ENCODE measurements around the gene MCF2L2. TPM values are rescaled to one million over a fixed set of nuclear protein-coding genes. Genes with fewer than 3 reads are reported as not detected.

The MCF2L2 gene
- total and polyA plus RNA-seq, 2 experiments from 2014 or later: 6.7 to 14.6 TPM

DNA sequence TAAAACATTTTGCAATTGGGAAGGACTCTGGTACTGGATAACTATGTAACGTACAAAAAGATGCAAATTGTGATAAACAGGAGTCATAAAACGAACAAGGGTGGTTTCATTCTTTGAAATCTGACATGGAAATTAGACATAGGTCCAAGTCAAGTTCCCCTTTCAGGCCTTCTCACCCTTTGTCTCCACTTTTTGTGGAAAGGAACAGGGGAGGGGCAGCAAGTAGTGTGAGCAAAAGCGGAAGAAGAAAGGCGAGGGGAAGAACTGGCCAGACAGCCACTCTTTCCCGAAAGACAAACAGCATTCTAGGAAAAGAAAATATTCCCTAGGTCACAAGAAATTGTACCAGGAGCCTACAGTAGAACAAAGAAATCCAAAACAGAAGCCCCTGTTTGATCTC lies 52.6 kb downstream of the MCF2L2 start (continued):
- TF ChIP-seq, protein P1, sequence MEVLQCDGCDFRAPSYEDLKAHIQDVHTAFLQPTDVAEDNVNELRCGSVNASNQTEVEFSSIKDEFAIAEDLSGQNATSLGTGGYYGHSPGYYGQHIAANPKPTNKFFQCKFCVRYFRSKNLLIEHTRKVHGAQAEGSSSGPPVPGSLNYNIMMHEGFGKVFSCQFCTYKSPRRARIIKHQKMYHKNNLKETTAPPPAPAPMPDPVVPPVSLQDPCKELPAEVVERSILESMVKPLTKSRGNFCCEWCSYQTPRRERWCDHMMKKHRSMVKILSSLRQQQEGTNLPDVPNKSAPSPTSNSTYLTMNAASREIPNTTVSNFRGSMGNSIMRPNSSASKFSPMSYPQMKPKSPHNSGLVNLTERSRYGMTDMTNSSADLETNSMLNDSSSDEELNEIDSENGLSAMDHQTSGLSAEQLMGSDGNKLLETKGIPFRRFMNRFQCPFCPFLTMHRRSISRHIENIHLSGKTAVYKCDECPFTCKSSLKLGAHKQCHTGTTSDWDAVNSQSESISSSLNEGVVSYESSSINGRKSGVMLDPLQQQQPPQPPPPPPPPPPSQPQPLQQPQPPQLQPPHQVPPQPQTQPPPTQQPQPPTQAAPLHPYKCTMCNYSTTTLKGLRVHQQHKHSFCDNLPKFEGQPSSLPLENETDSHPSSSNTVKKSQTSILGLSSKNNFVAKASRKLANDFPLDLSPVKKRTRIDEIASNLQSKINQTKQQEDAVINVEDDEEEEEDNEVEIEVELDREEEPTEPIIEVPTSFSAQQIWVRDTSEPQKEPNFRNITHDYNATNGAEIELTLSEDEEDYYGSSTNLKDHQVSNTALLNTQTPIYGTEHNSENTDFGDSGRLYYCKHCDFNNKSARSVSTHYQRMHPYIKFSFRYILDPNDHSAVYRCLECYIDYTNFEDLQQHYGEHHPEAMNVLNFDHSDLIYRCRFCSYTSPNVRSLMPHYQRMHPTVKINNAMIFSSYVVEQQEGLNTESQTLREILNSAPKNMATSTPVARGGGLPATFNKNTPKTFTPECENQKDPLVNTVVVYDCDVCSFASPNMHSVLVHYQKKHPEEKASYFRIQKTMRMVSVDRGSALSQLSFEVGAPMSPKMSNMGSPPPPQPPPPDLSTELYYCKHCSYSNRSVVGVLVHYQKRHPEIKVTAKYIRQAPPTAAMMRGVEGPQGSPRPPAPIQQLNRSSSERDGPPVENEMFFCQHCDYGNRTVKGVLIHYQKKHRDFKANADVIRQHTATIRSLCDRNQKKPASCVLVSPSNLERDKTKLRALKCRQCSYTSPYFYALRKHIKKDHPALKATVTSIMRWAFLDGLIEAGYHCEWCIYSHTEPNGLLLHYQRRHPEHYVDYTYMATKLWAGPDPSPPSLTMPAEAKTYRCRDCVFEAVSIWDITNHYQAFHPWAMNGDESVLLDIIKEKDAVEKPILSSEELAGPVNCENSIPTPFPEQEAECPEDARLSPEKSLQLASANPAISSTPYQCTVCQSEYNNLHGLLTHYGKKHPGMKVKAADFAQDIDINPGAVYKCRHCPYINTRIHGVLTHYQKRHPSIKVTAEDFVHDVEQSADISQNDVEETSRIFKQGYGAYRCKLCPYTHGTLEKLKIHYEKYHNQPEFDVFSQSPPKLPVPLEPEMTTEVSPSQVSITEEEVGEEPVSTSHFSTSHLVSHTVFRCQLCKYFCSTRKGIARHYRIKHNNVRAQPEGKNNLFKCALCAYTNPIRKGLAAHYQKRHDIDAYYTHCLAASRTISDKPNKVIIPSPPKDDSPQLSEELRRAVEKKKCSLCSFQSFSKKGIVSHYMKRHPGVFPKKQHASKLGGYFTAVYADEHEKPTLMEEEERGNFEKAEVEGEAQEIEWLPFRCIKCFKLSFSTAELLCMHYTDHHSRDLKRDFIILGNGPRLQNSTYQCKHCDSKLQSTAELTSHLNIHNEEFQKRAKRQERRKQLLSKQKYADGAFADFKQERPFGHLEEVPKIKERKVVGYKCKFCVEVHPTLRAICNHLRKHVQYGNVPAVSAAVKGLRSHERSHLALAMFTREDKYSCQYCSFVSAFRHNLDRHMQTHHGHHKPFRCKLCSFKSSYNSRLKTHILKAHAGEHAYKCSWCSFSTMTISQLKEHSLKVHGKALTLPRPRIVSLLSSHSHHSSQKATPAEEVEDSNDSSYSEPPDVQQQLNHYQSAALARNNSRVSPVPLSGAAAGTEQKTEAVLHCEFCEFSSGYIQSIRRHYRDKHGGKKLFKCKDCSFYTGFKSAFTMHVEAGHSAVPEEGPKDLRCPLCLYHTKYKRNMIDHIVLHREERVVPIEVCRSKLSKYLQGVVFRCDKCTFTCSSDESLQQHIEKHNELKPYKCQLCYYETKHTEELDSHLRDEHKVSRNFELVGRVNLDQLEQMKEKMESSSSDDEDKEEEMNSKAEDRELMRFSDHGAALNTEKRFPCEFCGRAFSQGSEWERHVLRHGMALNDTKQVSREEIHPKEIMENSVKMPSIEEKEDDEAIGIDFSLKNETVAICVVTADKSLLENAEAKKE (CRISPR knock-in tag; IDR thresholded peaks at IDR 0.05): no peak
- no peak for TF ChIP-seq POLR2AphosphoS5 (IDR thresholded peaks at IDR 0.05; ENCODE audit: low read depth)
- TF ChIP-seq EZH2 (IDR thresholded peaks at IDR 0.05; ENCODE audit: low read depth, unreplicated experiment): no peak
- TF ChIP-seq JUNB (IDR thresholded peaks at IDR 0.05; ENCODE audit: unreplicated experiment): no peak
- TF ChIP-seq, protein P2, sequence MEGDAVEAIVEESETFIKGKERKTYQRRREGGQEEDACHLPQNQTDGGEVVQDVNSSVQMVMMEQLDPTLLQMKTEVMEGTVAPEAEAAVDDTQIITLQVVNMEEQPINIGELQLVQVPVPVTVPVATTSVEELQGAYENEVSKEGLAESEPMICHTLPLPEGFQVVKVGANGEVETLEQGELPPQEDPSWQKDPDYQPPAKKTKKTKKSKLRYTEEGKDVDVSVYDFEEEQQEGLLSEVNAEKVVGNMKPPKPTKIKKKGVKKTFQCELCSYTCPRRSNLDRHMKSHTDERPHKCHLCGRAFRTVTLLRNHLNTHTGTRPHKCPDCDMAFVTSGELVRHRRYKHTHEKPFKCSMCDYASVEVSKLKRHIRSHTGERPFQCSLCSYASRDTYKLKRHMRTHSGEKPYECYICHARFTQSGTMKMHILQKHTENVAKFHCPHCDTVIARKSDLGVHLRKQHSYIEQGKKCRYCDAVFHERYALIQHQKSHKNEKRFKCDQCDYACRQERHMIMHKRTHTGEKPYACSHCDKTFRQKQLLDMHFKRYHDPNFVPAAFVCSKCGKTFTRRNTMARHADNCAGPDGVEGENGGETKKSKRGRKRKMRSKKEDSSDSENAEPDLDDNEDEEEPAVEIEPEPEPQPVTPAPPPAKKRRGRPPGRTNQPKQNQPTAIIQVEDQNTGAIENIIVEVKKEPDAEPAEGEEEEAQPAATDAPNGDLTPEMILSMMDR (conservative IDR thresholded peaks at IDR 0.05; ENCODE audit: low read depth in 2 of 2): no peak
- no peak for TF ChIP-seq ZNF114 (CRISPR knock-in tag; IDR thresholded peaks at IDR 0.05)
- TF ChIP-seq NANOG (IDR thresholded peaks at IDR 0.05; ENCODE audit: borderline replicate concordance): no peak
- TF ChIP-seq STAT1 (IDR thresholded peaks at IDR 0.05; ENCODE audit: unreplicated experiment): no peak
- no peak for TF ChIP-seq CREB1 (CRISPR knock-in tag; IDR thresholded peaks at IDR 0.05; ENCODE audit: low read depth)

DNA sequence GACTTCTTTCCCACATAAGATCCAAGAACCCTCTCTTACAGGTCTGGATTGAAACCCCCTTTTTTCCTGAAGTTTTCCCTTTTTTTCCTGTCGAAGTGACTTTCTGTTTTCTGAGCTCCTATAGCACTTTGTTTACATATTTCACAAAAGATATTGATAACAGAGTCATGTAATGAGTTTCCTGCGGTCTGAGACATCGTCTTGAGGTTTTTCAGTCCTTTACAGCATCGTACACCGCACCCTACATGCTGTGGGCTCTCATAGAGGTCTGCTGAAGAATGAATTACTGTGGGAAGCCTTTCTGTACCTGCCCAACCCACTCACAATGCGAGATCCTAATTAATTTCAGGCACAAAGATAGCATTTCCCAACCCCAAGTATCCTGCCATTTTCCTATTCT lies 53.1 kb downstream of the MCF2L2 start:
- Histone ChIP-seq H3K4me1 (ENCODE audit: insufficient read depth) (no peaks in the 10 kb centered on the region), H3K27me3 (ENCODE audit: insufficient read depth) (no peaks in the 10 kb centered on the region), H2AFZ (no peak overlapping the region), H3K4me2 (no peak overlapping the region), H3K4me3 (no peak overlapping the region), H3K9me2 (ENCODE audit: insufficient read depth) (no peaks in the 10 kb centered on the region), H3K79me2 (replicated peaks; ENCODE audit: insufficient read depth) (no peaks in the 10 kb centered on the region), H3F3A (replicated peaks; ENCODE audit: low read depth) (no peaks in the 10 kb centered on the region), H4K20me1 (replicated peaks; ENCODE audit: insufficient read depth) (no peaks in the 10 kb centered on the region; the same call in 1 of the 2 replicates), H3K36me3 (ENCODE audit: insufficient read depth) (no peaks in the 10 kb centered on the region), H3K27ac (ENCODE audit: low read depth) (no peak overlapping the region)
- Mint-ChIP-seq H3K27ac (no peak overlapping the region), H3K27me3 (ENCODE audit: insufficient read depth, low read depth, poor library complexity) (peaks cover 1% of the 10 kb centered on the region), H3K4me3 (no peak overlapping the region), H3K4me1 (peaks cover 9% of the 10 kb centered on the region), H3K9me3 (no peaks in the 10 kb centered on the region), H3K36me3 (ENCODE audit: low read depth) (no peaks in the 10 kb centered on the region)
- ATAC-seq: no peak
- no peak for DNase-seq (ENCODE audit: low spot score)
- no peak for TF ChIP-seq NANOG (IDR thresholded peaks at IDR 0.05; ENCODE audit: borderline replicate concordance)
- TF ChIP-seq STAT1 (IDR thresholded peaks at IDR 0.05; ENCODE audit: unreplicated experiment): no peak
- TF ChIP-seq ZNF331 (CRISPR knock-in tag; IDR thresholded peaks at IDR 0.05; ENCODE audit: low read depth): no peak
- no peak for TF ChIP-seq ZNF114 (CRISPR knock-in tag; IDR thresholded peaks at IDR 0.05)
- TF ChIP-seq, protein P3, sequence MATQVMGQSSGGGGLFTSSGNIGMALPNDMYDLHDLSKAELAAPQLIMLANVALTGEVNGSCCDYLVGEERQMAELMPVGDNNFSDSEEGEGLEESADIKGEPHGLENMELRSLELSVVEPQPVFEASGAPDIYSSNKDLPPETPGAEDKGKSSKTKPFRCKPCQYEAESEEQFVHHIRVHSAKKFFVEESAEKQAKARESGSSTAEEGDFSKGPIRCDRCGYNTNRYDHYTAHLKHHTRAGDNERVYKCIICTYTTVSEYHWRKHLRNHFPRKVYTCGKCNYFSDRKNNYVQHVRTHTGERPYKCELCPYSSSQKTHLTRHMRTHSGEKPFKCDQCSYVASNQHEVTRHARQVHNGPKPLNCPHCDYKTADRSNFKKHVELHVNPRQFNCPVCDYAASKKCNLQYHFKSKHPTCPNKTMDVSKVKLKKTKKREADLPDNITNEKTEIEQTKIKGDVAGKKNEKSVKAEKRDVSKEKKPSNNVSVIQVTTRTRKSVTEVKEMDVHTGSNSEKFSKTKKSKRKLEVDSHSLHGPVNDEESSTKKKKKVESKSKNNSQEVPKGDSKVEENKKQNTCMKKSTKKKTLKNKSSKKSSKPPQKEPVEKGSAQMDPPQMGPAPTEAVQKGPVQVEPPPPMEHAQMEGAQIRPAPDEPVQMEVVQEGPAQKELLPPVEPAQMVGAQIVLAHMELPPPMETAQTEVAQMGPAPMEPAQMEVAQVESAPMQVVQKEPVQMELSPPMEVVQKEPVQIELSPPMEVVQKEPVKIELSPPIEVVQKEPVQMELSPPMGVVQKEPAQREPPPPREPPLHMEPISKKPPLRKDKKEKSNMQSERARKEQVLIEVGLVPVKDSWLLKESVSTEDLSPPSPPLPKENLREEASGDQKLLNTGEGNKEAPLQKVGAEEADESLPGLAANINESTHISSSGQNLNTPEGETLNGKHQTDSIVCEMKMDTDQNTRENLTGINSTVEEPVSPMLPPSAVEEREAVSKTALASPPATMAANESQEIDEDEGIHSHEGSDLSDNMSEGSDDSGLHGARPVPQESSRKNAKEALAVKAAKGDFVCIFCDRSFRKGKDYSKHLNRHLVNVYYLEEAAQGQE (IDR thresholded peaks at IDR 0.05; ENCODE audit: unreplicated experiment): no peak
- no peak for TF ChIP-seq CREB1 (CRISPR knock-in tag; IDR thresholded peaks at IDR 0.05; ENCODE audit: low read depth)
- TF ChIP-seq EZH2phosphoT487 (IDR thresholded peaks at IDR 0.05; ENCODE audit: unreplicated experiment): no peak
- TF ChIP-seq JUNB (IDR thresholded peaks at IDR 0.05; ENCODE audit: unreplicated experiment): no peak
- TF ChIP-seq, protein P4, sequence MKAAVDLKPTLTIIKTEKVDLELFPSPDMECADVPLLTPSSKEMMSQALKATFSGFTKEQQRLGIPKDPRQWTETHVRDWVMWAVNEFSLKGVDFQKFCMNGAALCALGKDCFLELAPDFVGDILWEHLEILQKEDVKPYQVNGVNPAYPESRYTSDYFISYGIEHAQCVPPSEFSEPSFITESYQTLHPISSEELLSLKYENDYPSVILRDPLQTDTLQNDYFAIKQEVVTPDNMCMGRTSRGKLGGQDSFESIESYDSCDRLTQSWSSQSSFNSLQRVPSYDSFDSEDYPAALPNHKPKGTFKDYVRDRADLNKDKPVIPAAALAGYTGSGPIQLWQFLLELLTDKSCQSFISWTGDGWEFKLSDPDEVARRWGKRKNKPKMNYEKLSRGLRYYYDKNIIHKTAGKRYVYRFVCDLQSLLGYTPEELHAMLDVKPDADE (IDR thresholded peaks at IDR 0.05): no peak

All from GM23338 (cell line).